Measurements from ENCODE around the gene COL4A4.

COL4A4 gene

GRCh38 chr2:227132986-227133385, 31.0 kb downstream of the COL4A4 start:
- no peaks in the 10 kb centered on the region for H3K4me1 ChIP-seq (ENCODE audit: control insufficient read depth, insufficient read depth, low read length)
- no peaks in the 10 kb centered on the region for H3K36me3 ChIP-seq (ENCODE audit: insufficient read depth, low read length)

GRCh38 chr2:227130636-227131035, 33.4 kb downstream of the COL4A4 start:
- Histone ChIP-seq H3K9me3 (replicated peaks; ENCODE audit: low read length) (no peaks in the 10 kb centered on the region), H3K4me2 (ENCODE audit: low read length) (no peak overlapping the region), H3K9ac (ENCODE audit: low read depth, low read length) (no peak overlapping the region), H3K4me1 (ENCODE audit: control insufficient read depth, insufficient read depth, low read length) (no peaks in the 10 kb centered on the region), H3K27me3 (ENCODE audit: control insufficient read depth, insufficient read depth, low read length) (no peaks in the 10 kb centered on the region), H3K36me3 (ENCODE audit: insufficient read depth, low read length) (no peaks in the 10 kb centered on the region), H3K4me3 (ENCODE audit: low read length) (no peak overlapping the region)

More at GRCh38 chr2:227132986-227133385, 31.0 kb downstream of the COL4A4 start:
- H3K4me2 ChIP-seq (ENCODE audit: low read length), result no peak overlapping the region
- H3K9ac ChIP-seq (ENCODE audit: low read depth, low read length), result no peak overlapping the region
- no peaks in the 10 kb centered on the region for H3K27me3 ChIP-seq (ENCODE audit: control insufficient read depth, insufficient read depth, low read length)
- H3K4me3 ChIP-seq (ENCODE audit: low read length), result no peak overlapping the region
- no peaks in the 10 kb centered on the region for H3K9me3 ChIP-seq (replicated peaks; ENCODE audit: low read length)

DNA sequence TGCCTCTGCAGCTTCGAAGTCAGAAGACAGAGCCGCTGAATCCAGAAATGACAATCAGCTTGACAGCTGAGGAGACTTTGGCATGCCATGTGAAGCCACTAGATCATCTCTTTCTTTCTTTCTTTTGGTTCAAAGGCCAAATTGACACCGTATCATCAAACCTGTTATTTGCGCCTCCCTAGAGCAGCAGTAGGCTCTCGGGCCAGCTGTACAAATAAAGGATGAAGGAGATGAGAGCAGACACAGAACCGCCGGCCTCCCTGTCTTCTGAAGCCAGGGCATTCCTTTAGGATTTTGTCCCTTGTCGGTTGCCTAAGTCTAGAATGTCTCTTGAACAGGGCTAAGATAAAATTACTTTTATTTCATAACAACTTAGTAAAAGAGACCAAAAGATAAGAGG, 36.8 kb downstream of the COL4A4 start:
- H3K4me3 ChIP-seq (ENCODE audit: low read length), result no peak overlapping the region
- no peaks in the 10 kb centered on the region for H3K27me3 ChIP-seq (ENCODE audit: control insufficient read depth, insufficient read depth, low read length)
- H3K9me3 ChIP-seq (replicated peaks; ENCODE audit: low read length), result no peaks in the 10 kb centered on the region
- no peaks in the 10 kb centered on the region for H3K36me3 ChIP-seq (ENCODE audit: insufficient read depth, low read length)
- no peak overlapping the region for H3K4me2 ChIP-seq (ENCODE audit: low read length)
- H3K4me1 ChIP-seq (ENCODE audit: control insufficient read depth, insufficient read depth, low read length), result no peaks in the 10 kb centered on the region
- H3K9ac ChIP-seq (ENCODE audit: low read depth, low read length), result no peak overlapping the region

DNA sequence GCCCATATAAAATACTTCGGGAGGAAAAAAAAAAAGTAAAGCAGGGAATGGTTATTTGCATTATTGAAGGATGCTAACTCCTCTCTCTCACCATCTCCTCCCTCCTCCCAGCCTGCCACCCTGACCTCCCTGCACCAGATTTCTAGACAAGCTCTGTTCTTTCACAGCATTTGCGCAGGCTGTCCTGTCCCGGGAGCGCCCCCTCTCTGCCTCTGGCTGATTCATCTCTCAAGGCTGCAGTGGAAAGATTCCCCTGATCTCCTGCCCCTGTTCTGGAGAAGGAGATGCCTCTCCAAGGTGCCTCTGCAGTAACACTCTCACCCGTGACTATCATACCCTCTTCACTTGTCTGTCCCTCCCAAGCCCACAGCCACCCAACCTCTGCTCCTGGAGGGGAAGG, 38.5 kb downstream of the COL4A4 start:
- Histone ChIP-seq H3K4me2 (ENCODE audit: low read length) (no peak overlapping the region), H3K4me1 (ENCODE audit: control insufficient read depth, insufficient read depth, low read length) (no peaks in the 10 kb centered on the region), H3K9ac (ENCODE audit: low read depth, low read length) (no peak overlapping the region), H3K36me3 (ENCODE audit: insufficient read depth, low read length) (no peaks in the 10 kb centered on the region), H3K9me3 (replicated peaks; ENCODE audit: low read length) (no peaks in the 10 kb centered on the region), H3K27me3 (ENCODE audit: control insufficient read depth, insufficient read depth, low read length) (no peaks in the 10 kb centered on the region), H3K4me3 (ENCODE audit: low read length) (no peak overlapping the region)

GRCh38 chr2:227124811-227125210, 39.2 kb downstream of the COL4A4 start:
- no peaks in the 10 kb centered on the region for H3K9me3 ChIP-seq (replicated peaks; ENCODE audit: low read length)
- H3K27me3 ChIP-seq (ENCODE audit: control insufficient read depth, insufficient read depth, low read length), result no peaks in the 10 kb centered on the region
- no peaks in the 10 kb centered on the region for H3K4me1 ChIP-seq (ENCODE audit: control insufficient read depth, insufficient read depth, low read length)
- no peak overlapping the region for H3K9ac ChIP-seq (ENCODE audit: low read depth, low read length)
- H3K4me3 ChIP-seq (ENCODE audit: low read length), result no peak overlapping the region
- H3K36me3 ChIP-seq (ENCODE audit: insufficient read depth, low read length), result no peaks in the 10 kb centered on the region
- no peak overlapping the region for H3K4me2 ChIP-seq (ENCODE audit: low read length)

DNA sequence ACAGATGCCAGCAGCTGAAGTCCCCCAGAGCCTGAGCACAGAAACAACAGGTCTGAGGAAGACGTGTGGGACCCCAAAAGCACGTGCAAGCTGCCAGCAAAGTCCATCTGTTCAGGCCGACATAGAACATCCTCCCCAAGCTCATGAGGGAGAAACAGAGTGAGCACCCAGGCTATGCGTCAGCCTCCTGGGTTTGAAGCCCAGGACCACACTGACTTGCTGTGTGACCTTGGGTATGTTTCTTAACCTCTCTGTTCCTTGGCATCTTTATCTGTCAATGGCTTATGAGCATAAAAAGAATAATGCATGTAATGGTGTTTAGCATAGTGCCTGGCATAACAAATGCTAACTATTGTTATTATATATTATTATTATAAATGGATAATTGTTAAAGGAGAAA, 40.3 kb downstream of the COL4A4 start:
- H3K4me1 ChIP-seq (ENCODE audit: control insufficient read depth, insufficient read depth, low read length), result no peaks in the 10 kb centered on the region
- no peak overlapping the region for H3K4me2 ChIP-seq (ENCODE audit: low read length)
- no peak overlapping the region for H3K4me3 ChIP-seq (ENCODE audit: low read length)
- no peaks in the 10 kb centered on the region for H3K9me3 ChIP-seq (replicated peaks; ENCODE audit: low read length)
- no peaks in the 10 kb centered on the region for H3K27me3 ChIP-seq (ENCODE audit: control insufficient read depth, insufficient read depth, low read length)
- H3K36me3 ChIP-seq (ENCODE audit: insufficient read depth, low read length), result no peaks in the 10 kb centered on the region
- no peak overlapping the region for H3K9ac ChIP-seq (ENCODE audit: low read depth, low read length)

DNA sequence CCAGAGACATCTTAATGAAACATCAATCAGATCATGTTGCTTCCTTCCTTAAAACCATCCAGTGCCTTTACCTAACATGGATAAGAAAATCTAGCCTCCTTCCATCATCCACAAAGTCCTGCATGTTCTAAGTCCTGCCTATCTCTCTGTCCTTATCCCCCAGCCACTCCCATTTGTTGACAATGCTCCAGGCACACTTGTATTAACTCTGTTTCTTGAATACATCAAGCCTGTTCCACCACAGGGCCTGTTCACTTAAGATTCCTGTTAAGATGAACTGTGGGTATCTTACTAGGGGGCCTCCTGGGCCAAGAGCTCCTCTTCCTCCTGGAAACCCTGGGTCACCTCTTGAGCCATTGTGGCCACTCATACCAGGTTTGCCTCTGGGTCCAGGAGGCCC, 45.7 kb downstream of the COL4A4 start:
- Histone ChIP-seq H3K36me3 (ENCODE audit: insufficient read depth, low read length) (no peaks in the 10 kb centered on the region), H3K4me2 (ENCODE audit: low read length) (no peak overlapping the region), H3K27me3 (ENCODE audit: control insufficient read depth, insufficient read depth, low read length) (no peaks in the 10 kb centered on the region), H3K9me3 (replicated peaks; ENCODE audit: low read length) (no peaks in the 10 kb centered on the region), H3K4me1 (ENCODE audit: control insufficient read depth, insufficient read depth, low read length) (no peaks in the 10 kb centered on the region), H3K9ac (ENCODE audit: low read depth, low read length) (no peak overlapping the region), H3K4me3 (ENCODE audit: low read length) (no peak overlapping the region)

DNA sequence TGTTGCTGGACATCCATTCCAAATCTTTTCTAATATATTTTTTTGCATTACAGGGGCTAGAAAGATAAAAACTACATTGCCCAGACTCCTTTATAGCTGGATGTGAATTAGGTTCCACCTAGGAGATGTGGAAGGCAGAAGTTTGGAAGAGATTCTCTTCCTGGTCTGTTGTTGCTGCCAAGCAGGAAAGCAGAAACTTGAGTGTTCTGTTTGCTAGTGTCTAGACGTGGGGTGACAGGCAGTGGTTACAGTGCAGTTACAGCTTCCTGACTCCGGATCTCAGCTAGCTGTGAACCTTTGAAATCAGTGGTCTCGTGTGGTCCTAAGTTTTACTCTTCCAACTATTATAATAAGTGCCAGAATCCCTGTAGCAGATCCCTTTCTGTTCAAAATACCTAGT, 46.2 kb downstream of the COL4A4 start:
- Histone ChIP-seq H3K27me3 (ENCODE audit: control insufficient read depth, insufficient read depth, low read length) (no peaks in the 10 kb centered on the region), H3K36me3 (ENCODE audit: insufficient read depth, low read length) (no peaks in the 10 kb centered on the region), H3K4me1 (ENCODE audit: control insufficient read depth, insufficient read depth, low read length) (no peaks in the 10 kb centered on the region), H3K4me2 (ENCODE audit: low read length) (no peak overlapping the region), H3K9ac (ENCODE audit: low read depth, low read length) (no peak overlapping the region), H3K4me3 (ENCODE audit: low read length) (no peak overlapping the region), H3K9me3 (replicated peaks; ENCODE audit: low read length) (no peaks in the 10 kb centered on the region)

DNA sequence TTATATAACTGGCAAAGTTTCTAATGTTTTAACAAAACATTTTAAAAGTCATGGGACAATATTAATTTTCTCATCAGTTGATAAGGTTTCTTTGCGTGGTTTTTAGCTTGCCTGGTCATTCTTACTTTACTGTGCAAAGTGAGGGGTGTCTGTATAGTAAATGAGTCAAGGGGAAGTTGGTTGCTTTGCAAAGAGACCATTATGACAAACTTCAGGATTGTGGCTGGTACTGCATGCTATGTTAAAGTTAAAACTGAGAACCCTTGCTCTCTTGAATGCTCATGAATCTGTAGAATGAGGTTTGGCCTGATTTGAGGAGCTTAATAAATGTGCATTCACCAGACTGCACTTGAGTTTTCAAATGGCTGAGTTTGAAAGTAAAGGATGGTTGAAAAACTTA, 47.0 kb downstream of the COL4A4 start:
- H3K36me3 ChIP-seq (ENCODE audit: insufficient read depth, low read length), result no peaks in the 10 kb centered on the region
- H3K4me1 ChIP-seq (ENCODE audit: control insufficient read depth, insufficient read depth, low read length), result no peaks in the 10 kb centered on the region
- H3K4me2 ChIP-seq (ENCODE audit: low read length), result no peak overlapping the region
- no peaks in the 10 kb centered on the region for H3K27me3 ChIP-seq (ENCODE audit: control insufficient read depth, insufficient read depth, low read length)
- H3K4me3 ChIP-seq (ENCODE audit: low read length), result no peak overlapping the region
- H3K9me3 ChIP-seq (replicated peaks; ENCODE audit: low read length), result no peaks in the 10 kb centered on the region
- H3K9ac ChIP-seq (ENCODE audit: low read depth, low read length), result no peak overlapping the region

GRCh38 chr2:227115761-227116160, 48.2 kb downstream of the COL4A4 start:
- no peak overlapping the region for H3K9ac ChIP-seq (ENCODE audit: low read depth, low read length)
- no peaks in the 10 kb centered on the region for H3K27me3 ChIP-seq (ENCODE audit: control insufficient read depth, insufficient read depth, low read length)
- H3K9me3 ChIP-seq (replicated peaks; ENCODE audit: low read length), result no peaks in the 10 kb centered on the region
- no peaks in the 10 kb centered on the region for H3K4me1 ChIP-seq (ENCODE audit: control insufficient read depth, insufficient read depth, low read length)
- no peaks in the 10 kb centered on the region for H3K36me3 ChIP-seq (ENCODE audit: insufficient read depth, low read length)
- H3K4me3 ChIP-seq (ENCODE audit: low read length), result no peak overlapping the region
- no peak overlapping the region for H3K4me2 ChIP-seq (ENCODE audit: low read length)

GRCh38 chr2:227106845-227107759, 56.9 kb downstream of the COL4A4 start:
- H3K36me3 ChIP-seq (ENCODE audit: insufficient read depth, low read length), result no peaks in the 10 kb centered on the region
- H3K9me3 ChIP-seq (replicated peaks; ENCODE audit: low read length), result no peaks in the 10 kb centered on the region
- H3K4me2 ChIP-seq (ENCODE audit: low read length), result no peak overlapping the region
- no peak overlapping the region for H3K4me3 ChIP-seq (ENCODE audit: low read length)
- no peak overlapping the region for H3K9ac ChIP-seq (ENCODE audit: low read depth, low read length)
- no peaks in the 10 kb centered on the region for H3K27me3 ChIP-seq (ENCODE audit: control insufficient read depth, insufficient read depth, low read length)
- H3K4me1 ChIP-seq (ENCODE audit: control insufficient read depth, insufficient read depth, low read length), result no peaks in the 10 kb centered on the region

GRCh38 chr2:227103583-227103982, 60.4 kb downstream of the COL4A4 start:
- Histone ChIP-seq H3K9ac (ENCODE audit: low read depth, low read length) (no peak overlapping the region), H3K36me3 (ENCODE audit: insufficient read depth, low read length) (no peaks in the 10 kb centered on the region), H3K9me3 (replicated peaks; ENCODE audit: low read length) (no peaks in the 10 kb centered on the region), H3K4me1 (ENCODE audit: control insufficient read depth, insufficient read depth, low read length) (no peaks in the 10 kb centered on the region), H3K4me2 (ENCODE audit: low read length) (no peak overlapping the region), H3K27me3 (ENCODE audit: control insufficient read depth, insufficient read depth, low read length) (no peaks in the 10 kb centered on the region), H3K4me3 (ENCODE audit: low read length) (no peak overlapping the region)
